ENCODE results near the gene IQCK. TPM values are rescaled to one million over a fixed set of nuclear protein-coding genes. Genes with fewer than 3 reads are reported as not detected.

Gene IQCK
- total RNA-seq, 1 donor from 2014 or later, result 3.2 TPM

Other genes starting within 250 kb of the IQCK start
- gene GDE1, start 196.2 kb upstream of the IQCK start, total RNA-seq, result 17.0 and 18.3 TPM in 2 replicates
- gene CCP110, start 194.3 kb upstream of the IQCK start, total RNA-seq, result 11.3 and 12.7 TPM in 2 replicates
- gene VPS35L, start 162.6 kb upstream of the IQCK start, total RNA-seq, result 59.7 and 66.0 TPM in 2 replicates
- 19.0 and 20.5 TPM in 2 replicates for gene KNOP1, start within 50 bp of the IQCK start, total RNA-seq
- gene GPRC5B, start 166.6 kb downstream of the IQCK start, total RNA-seq, result 0.07 TPM in 1 of 2 replicates, not detected in the other